ENCODE measurements around the gene COL11A1. TPM values are rescaled to one million over a fixed set of nuclear protein-coding genes. Genes with fewer than 3 reads are reported as not detected.
A peak's percentile ranks its signal among the peaks of the same experiment; 100 is the strongest.

Gene COL11A1
- 150 and 180 TPM in 2 replicates for total RNA-seq
- 148 and 163 TPM in 2 replicates for polyA plus RNA-seq

GRCh38 chr1:103108376-103109150 lies at the start of gene COL11A1:
COL11A1 (minus strand) TSS chr1:103108522; CDS start chr1:103108178, 344 bp downstream.
- Histone ChIP-seq H3K4me3 (peak within 1 kb of the TSS; percentile 74), H4K20me1 (ENCODE audit: insufficient read depth, poor library complexity, severe bottlenecking) (peaks cover 9% of the 10 kb centered on the region), H3K27ac (peak within 1 kb of the TSS; percentile 73), H3K4me2 (peak within 1 kb of the TSS; percentile 83), H3K9me2 (replicated peaks; ENCODE audit: insufficient read depth) (no peaks in the 10 kb centered on the region), H2AFZ (peak within 1 kb of the TSS; percentile 65), H3K36me3 (replicated peaks; ENCODE audit: insufficient read depth, low read depth) (no peaks in the 10 kb centered on the region), H3K79me2 (peaks cover 10% of the 10 kb centered on the region), H3K9me3 (ENCODE audit: low read depth) (no peaks in the 10 kb centered on the region), H3K27me3 (no peaks in the 10 kb centered on the region), H3K4me1 (ENCODE audit: insufficient read depth) (no peaks in the 10 kb centered on the region)
- TF ChIP-seq EZH2 (IDR thresholded peaks at IDR 0.05; ENCODE audit: borderline replicate concordance) (no peak), EZH2phosphoT487 (IDR thresholded peaks at IDR 0.05; ENCODE audit: low read depth, severe bottlenecking, unreplicated experiment) (no peak), CTCF (IDR thresholded peaks at IDR 0.05; ENCODE audit: poor library complexity) (no peak)
- peak; percentile 82 for DNase-seq (ENCODE audit: low spot score)
- 1% methylated on average over 24 of the region's 34 CpGs for WGBS (ENCODE audit: low lambda C conversion rate, missing lambda C conversion rate)

- Histone ChIP-seq H2AFZ (no peak overlapping the region), H3K4me3 (no peak overlapping the region), H3K79me2 (no peaks in the 10 kb centered on the region), H3K4me2 (no peak overlapping the region), H4K20me1 (ENCODE audit: insufficient read depth, poor library complexity, severe bottlenecking) (no peaks in the 10 kb centered on the region), H3K36me3 (replicated peaks; ENCODE audit: insufficient read depth, low read depth) (no peaks in the 10 kb centered on the region), H3K27me3 (no peaks in the 10 kb centered on the region), H3K4me1 (ENCODE audit: insufficient read depth) (no peaks in the 10 kb centered on the region), H3K9me2 (replicated peaks; ENCODE audit: insufficient read depth) (no peaks in the 10 kb centered on the region), H3K27ac (no peak overlapping the region), H3K9me3 (ENCODE audit: low read depth) (no peaks in the 10 kb centered on the region)
- WGBS (ENCODE audit: low lambda C conversion rate, missing lambda C conversion rate) = 66% methylated on average over 4 of the region's 4 CpGs
- no peak for TF ChIP-seq EZH2phosphoT487 (IDR thresholded peaks at IDR 0.05; ENCODE audit: low read depth, severe bottlenecking, unreplicated experiment)
- no peak for TF ChIP-seq CTCF (IDR thresholded peaks at IDR 0.05; ENCODE audit: poor library complexity)
- no peak for TF ChIP-seq EZH2 (IDR thresholded peaks at IDR 0.05; ENCODE audit: borderline replicate concordance)
- DNase-seq (ENCODE audit: low spot score) = no peak
Measured at GRCh38 chr1:103156966-103157365, 48.6 kb upstream of the COL11A1 start.

GRCh38 chr1:103146166-103146565 lies 37.8 kb upstream of the COL11A1 start:
- Histone ChIP-seq H3K9me3 (ENCODE audit: low read depth) (no peaks in the 10 kb centered on the region), H3K27ac (no peak overlapping the region), H2AFZ (no peak overlapping the region), H3K4me1 (ENCODE audit: insufficient read depth) (no peaks in the 10 kb centered on the region), H3K79me2 (no peaks in the 10 kb centered on the region), H3K4me2 (no peak overlapping the region), H3K36me3 (replicated peaks; ENCODE audit: insufficient read depth, low read depth) (no peaks in the 10 kb centered on the region), H4K20me1 (ENCODE audit: insufficient read depth, poor library complexity, severe bottlenecking) (no peaks in the 10 kb centered on the region), H3K27me3 (no peaks in the 10 kb centered on the region), H3K9me2 (replicated peaks; ENCODE audit: insufficient read depth) (no peaks in the 10 kb centered on the region), H3K4me3 (no peak overlapping the region)
- TF ChIP-seq EZH2phosphoT487 (IDR thresholded peaks at IDR 0.05; ENCODE audit: low read depth, severe bottlenecking, unreplicated experiment) = no peak
- no peak for TF ChIP-seq EZH2 (IDR thresholded peaks at IDR 0.05; ENCODE audit: borderline replicate concordance)
- TF ChIP-seq CTCF (IDR thresholded peaks at IDR 0.05; ENCODE audit: poor library complexity) = no peak
- no peak for DNase-seq (ENCODE audit: low spot score)

Data from hepatocyte (in vitro differentiated cells).